Measurements from ENCODE around the gene ZDHHC3. TPM values are rescaled to one million over a fixed set of nuclear protein-coding genes. Genes with fewer than 3 reads are reported as not detected.

Gene ZDHHC3
- total RNA-seq, 1 experiment from 2014 or later: 84.9 TPM

DNA sequence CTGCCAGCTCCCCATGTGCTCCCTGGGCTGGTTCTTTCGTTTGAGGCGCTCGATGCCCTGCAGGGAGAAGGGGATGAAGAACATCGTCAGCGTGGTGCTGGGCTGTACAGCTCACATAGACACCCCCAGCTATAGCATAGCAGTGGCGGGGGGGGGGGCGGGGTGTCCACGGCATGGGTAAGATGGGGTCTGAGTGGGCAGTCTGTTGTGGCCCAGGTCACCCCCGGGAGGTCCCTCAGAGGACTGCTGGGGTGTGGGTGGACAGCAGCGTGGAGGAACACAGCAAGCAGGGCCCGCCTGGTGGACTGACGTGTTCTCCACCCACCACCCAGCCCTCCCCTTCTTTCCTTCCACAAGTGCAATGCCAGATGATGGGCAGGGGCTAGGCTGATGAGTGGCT is 57.9 kb downstream of the ZDHHC3 start:
- Mint-ChIP-seq H3K36me3 (ENCODE audit: insufficient read depth, unreplicated experiment) (peaks cover 10% of the 10 kb centered on the region), H3K4me3 (ENCODE audit: low read depth, unreplicated experiment) (no peak overlapping the region), H3K9me3 (ENCODE audit: low read depth, unreplicated experiment) (no peaks in the 10 kb centered on the region), H3K27ac (ENCODE audit: unreplicated experiment) (no peak overlapping the region), H3K27me3 (ENCODE audit: unreplicated experiment) (no peaks in the 10 kb centered on the region), H3K4me1 (ENCODE audit: low read depth, unreplicated experiment) (no peaks in the 10 kb centered on the region)
- no TSS peak for BruUV-seq (replicated peaks)
- CTCF ChIA-PET: no interaction called here
- DNase-seq: no peak
- intact Hi-C loops (cut with micrococcal nuclease; ENCODE audit: unreplicated experiment): loop anchor here (10.0 kb wide), 1 partner anchor 83 kb away; no protein-coding TSS in a partner anchor
- TF ChIP-seq, protein P1, sequence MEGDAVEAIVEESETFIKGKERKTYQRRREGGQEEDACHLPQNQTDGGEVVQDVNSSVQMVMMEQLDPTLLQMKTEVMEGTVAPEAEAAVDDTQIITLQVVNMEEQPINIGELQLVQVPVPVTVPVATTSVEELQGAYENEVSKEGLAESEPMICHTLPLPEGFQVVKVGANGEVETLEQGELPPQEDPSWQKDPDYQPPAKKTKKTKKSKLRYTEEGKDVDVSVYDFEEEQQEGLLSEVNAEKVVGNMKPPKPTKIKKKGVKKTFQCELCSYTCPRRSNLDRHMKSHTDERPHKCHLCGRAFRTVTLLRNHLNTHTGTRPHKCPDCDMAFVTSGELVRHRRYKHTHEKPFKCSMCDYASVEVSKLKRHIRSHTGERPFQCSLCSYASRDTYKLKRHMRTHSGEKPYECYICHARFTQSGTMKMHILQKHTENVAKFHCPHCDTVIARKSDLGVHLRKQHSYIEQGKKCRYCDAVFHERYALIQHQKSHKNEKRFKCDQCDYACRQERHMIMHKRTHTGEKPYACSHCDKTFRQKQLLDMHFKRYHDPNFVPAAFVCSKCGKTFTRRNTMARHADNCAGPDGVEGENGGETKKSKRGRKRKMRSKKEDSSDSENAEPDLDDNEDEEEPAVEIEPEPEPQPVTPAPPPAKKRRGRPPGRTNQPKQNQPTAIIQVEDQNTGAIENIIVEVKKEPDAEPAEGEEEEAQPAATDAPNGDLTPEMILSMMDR (IDR thresholded peaks at IDR 0.05; ENCODE audit: unreplicated experiment): no peak

DNA sequence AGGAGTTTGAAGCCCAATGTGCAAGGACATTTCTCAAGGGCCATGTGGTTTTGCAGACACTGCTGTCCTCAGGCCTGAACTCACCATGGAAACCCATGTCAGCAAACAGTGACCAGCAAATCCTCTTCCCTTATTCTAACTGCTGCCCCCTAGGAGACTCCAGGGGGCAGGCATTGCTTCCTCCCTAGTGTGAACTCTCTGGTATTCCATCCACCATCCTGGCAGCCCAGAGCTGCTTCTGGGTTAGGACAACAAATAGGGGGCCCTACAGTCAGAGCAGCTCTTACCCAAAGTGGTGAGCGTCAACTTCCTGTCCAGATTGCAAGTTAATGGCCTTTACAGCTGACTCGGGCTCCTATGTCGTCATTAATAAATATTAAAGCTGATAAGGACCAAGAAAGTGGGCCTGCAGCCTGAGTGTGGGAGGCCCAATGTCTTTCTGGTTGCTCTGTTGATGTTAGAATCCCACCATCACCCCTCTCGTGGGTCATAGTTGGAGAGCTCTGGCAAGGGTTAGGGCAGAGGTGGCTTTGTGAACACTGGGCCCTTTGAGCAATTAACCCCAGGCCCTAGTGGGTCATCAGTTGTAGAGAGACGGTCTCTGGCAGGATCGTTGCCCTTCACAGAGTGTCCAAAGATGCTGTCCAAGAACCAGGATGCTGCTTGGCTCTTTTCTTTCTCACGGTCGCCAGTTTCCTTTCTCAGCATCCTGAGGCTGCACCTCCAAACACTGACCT is 60.1 kb downstream of the ZDHHC3 start:
- Mint-ChIP-seq H3K36me3 (ENCODE audit: insufficient read depth, unreplicated experiment) (peaks cover 10% of the 10 kb centered on the region), H3K27me3 (ENCODE audit: unreplicated experiment) (no peaks in the 10 kb centered on the region), H3K4me1 (ENCODE audit: low read depth, unreplicated experiment) (no peaks in the 10 kb centered on the region), H3K27ac (ENCODE audit: unreplicated experiment) (no peak overlapping the region), H3K4me3 (ENCODE audit: low read depth, unreplicated experiment) (no peak overlapping the region), H3K9me3 (ENCODE audit: low read depth, unreplicated experiment) (no peaks in the 10 kb centered on the region)
- CTCF ChIA-PET: no interaction called here
- no peak for DNase-seq
- intact Hi-C loops (cut with micrococcal nuclease; ENCODE audit: unreplicated experiment): loop anchor here (2.0 to 10.0 kb wide), 3 partner anchors 31 to 383 kb away; no protein-coding TSS in a partner anchor
- TF ChIP-seq, protein P1 (IDR thresholded peaks at IDR 0.05; ENCODE audit: unreplicated experiment): no peak
- no TSS peak for BruUV-seq (replicated peaks)

DNA sequence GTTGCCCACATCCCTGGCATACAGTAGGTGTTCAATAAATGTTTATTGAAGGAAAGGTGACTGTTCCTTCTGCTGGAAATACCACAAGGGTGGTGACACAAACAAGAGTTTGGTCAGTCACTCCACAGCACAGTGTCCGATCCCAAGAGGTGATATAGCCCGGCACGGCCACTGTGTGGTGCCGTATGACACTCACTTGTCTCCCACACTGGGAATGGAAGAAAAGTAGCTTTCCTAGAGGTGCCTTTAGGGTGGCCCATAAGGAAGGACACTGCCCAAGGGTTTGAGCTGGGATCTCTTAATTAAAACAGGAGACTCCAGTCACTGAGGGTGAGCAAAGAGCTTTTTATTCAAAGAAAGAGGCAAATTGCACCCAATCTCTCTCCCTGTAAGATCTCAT is 61.0 kb downstream of the ZDHHC3 start:
- H3K27me3 Mint-ChIP-seq (ENCODE audit: unreplicated experiment): no peaks in the 10 kb centered on the region
- H3K36me3 Mint-ChIP-seq (ENCODE audit: insufficient read depth, unreplicated experiment): peaks cover 10% of the 10 kb centered on the region
- TF ChIP-seq, protein P1 (IDR thresholded peaks at IDR 0.05; ENCODE audit: unreplicated experiment): peak; percentile 22
- intact Hi-C loops (cut with micrococcal nuclease; ENCODE audit: unreplicated experiment): loop anchor here (2.0 to 10.0 kb wide), 3 partner anchors 30 to 382 kb away; no protein-coding TSS in a partner anchor
- H3K27ac Mint-ChIP-seq (ENCODE audit: unreplicated experiment): no peak overlapping the region
- CTCF ChIA-PET: interaction anchor here (0.7 to 1.4 kb wide), 4 partner anchors 9 to 61 kb away, joined by 3 read pairs; partner anchors contain the start of genes EXOSC7 and ZDHHC3
- no peaks in the 10 kb centered on the region for H3K4me1 Mint-ChIP-seq (ENCODE audit: low read depth, unreplicated experiment)
- no TSS peak for BruUV-seq (replicated peaks)
- peak; percentile 44 for DNase-seq
- H3K4me3 Mint-ChIP-seq (ENCODE audit: low read depth, unreplicated experiment): no peak overlapping the region
- H3K9me3 Mint-ChIP-seq (ENCODE audit: low read depth, unreplicated experiment): no peaks in the 10 kb centered on the region

DNA sequence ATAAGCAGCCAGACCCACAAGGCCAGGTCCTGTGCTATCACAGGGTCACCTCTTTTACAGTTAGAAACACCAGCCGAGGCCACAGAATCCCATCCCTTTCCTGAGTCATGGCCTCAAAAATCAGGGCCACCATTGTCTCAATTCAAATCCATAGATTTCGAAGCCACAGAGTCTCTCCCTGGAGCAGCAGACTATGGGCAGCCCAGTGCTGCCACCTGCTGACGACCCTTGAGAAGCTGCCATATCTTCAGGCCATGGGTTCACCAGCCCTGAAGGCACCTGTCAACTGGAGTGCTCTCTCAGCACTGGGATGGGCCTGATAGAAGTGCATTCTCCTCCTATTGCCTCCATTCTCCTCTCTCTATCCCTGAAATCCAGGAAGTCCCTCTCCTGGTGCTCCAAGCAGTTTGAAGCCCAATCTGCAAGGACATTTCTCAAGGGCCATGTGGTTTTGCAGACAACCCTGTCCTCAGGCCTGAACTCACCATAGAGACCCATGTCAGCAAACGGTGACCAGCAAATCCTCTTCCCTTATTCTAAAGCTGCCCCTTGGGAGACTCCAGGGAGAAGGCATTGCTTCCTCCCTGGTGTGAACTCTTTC is 62.0 kb downstream of the ZDHHC3 start:
- TF ChIP-seq, protein P1 (IDR thresholded peaks at IDR 0.05; ENCODE audit: unreplicated experiment): peak; percentile 62
- Mint-ChIP-seq H3K9me3 (ENCODE audit: low read depth, unreplicated experiment) (no peaks in the 10 kb centered on the region), H3K4me3 (ENCODE audit: low read depth, unreplicated experiment) (no peak overlapping the region), H3K27ac (ENCODE audit: unreplicated experiment) (no peak overlapping the region), H3K4me1 (ENCODE audit: low read depth, unreplicated experiment) (no peaks in the 10 kb centered on the region), H3K27me3 (ENCODE audit: unreplicated experiment) (no peaks in the 10 kb centered on the region), H3K36me3 (ENCODE audit: insufficient read depth, unreplicated experiment) (peaks cover 10% of the 10 kb centered on the region)
- CTCF ChIA-PET: interaction anchor here (1.3 to 1.4 kb wide), 2 partner anchors 19 to 23 kb away, joined by 3 read pairs; no protein-coding TSS in a partner anchor
- DNase-seq: peak; percentile 78
- intact Hi-C loops (cut with micrococcal nuclease; ENCODE audit: unreplicated experiment): loop anchor here (2.0 to 10.0 kb wide), 3 partner anchors 29 to 381 kb away; no protein-coding TSS in a partner anchor
- no TSS peak for BruUV-seq (replicated peaks)

Measured in Calu3 (cell line).